HPDE6-E6E7 (cell line): ENCODE results near the gene ZWINT.

ENCODE experiments used
- DNase-seq: peaks from one replicate; pipeline ENCODE4 v3.0.0; 2011; ENCODE audit warnings: missing footprints; ENCODE audit errors: extremely low spot score

ZWINT gene

GRCh38 chr10:56360967-56361612 lies at the start of gene ZWINT:
Gene ZWINT, minus strand, starts transcription at chr10:56361259. Its CDS starts 23 bp downstream, at chr10:56361236.
- DNase-seq, result peak; percentile 89

GRCh38 chr10:56383806-56384205 lies 22.7 kb upstream of the ZWINT start:
- no peak for DNase-seq

- no peak for DNase-seq
Measured at GRCh38 chr10:56370217-56371113, 9.4 kb upstream of the ZWINT start.

GRCh38 chr10:56360583-56360966 lies 484 bp downstream of the ZWINT start:
- DNase-seq, result no peak

GRCh38 chr10:56359837-56360236 lies 1.2 kb downstream of the ZWINT start:
- no peak for DNase-seq

- DNase-seq, result no peak
Measured at GRCh38 chr10:56357018-56357417, 4.0 kb downstream of the ZWINT start.

GRCh38 chr10:56351909-56352630 lies 9.0 kb downstream of the ZWINT start:
- no peak for DNase-seq

- DNase-seq, result no peak
Measured at GRCh38 chr10:56349611-56350010, 11.4 kb downstream of the ZWINT start.

GRCh38 chr10:56348101-56348500 lies 13.0 kb downstream of the ZWINT start:
- DNase-seq, result no peak

GRCh38 chr10:56346845-56347415 lies 14.1 kb downstream of the ZWINT start:
- no peak for DNase-seq

- DNase-seq, result no peak
Measured at GRCh38 chr10:56341612-56342011, 19.4 kb downstream of the ZWINT start.

GRCh38 chr10:56329961-56330360 lies 31.1 kb downstream of the ZWINT start:
- DNase-seq, result no peak

- DNase-seq, result no peak
Measured at GRCh38 chr10:56327118-56327517, 33.9 kb downstream of the ZWINT start.

GRCh38 chr10:56319386-56319785 lies 41.7 kb downstream of the ZWINT start:
- DNase-seq, result peak; percentile 35

- no peak for DNase-seq
Measured at GRCh38 chr10:56318816-56319215, 42.2 kb downstream of the ZWINT start.

GRCh38 chr10:56317603-56318002 lies 43.5 kb downstream of the ZWINT start:
- peak; percentile 3 for DNase-seq

- DNase-seq, result no peak
Measured at GRCh38 chr10:56316603-56317002, 44.5 kb downstream of the ZWINT start.
